ENCODE results near the gene MT1A.

MT1A gene

GRCh38 chr16:56647641-56648431 is 9.4 kb downstream of the MT1A start:
- Mint-ChIP-seq H3K4me1 (no peaks in the 10 kb centered on the region), H3K36me3 (ENCODE audit: low read depth) (no peaks in the 10 kb centered on the region), H3K4me3 (no peak overlapping the region), H3K9me3 (no peaks in the 10 kb centered on the region), H3K27ac (no peak overlapping the region), H3K27me3 (ENCODE audit: low read depth) (peaks cover 100% of the 10 kb centered on the region)
- TF ChIP-seq CTCF (IDR thresholded peaks at IDR 0.05; ENCODE audit: unreplicated experiment in 3 of 3) = no peak

- Mint-ChIP-seq H3K4me1 (no peaks in the 10 kb centered on the region), H3K27ac (no peak overlapping the region), H3K4me3 (no peak overlapping the region), H3K27me3 (ENCODE audit: low read depth) (peaks cover 100% of the 10 kb centered on the region), H3K36me3 (ENCODE audit: low read depth) (no peaks in the 10 kb centered on the region), H3K9me3 (no peaks in the 10 kb centered on the region)
- TF ChIP-seq CTCF (IDR thresholded peaks at IDR 0.05; ENCODE audit: unreplicated experiment in 3 of 3) = no peak
These were observed 10.8 kb downstream of the MT1A start for GRCh38 chr16:56649271-56649670.

- TF ChIP-seq CTCF (IDR thresholded peaks at IDR 0.05; ENCODE audit: unreplicated experiment in 3 of 3) = no peak
- Mint-ChIP-seq H3K9me3 (no peaks in the 10 kb centered on the region), H3K36me3 (ENCODE audit: low read depth) (no peaks in the 10 kb centered on the region), H3K27me3 (ENCODE audit: low read depth) (peaks cover 99% of the 10 kb centered on the region), H3K4me3 (no peak overlapping the region), H3K4me1 (no peaks in the 10 kb centered on the region), H3K27ac (no peak overlapping the region)
These were observed 11.4 kb downstream of the MT1A start for GRCh38 chr16:56649820-56650219.

GRCh38 chr16:56651586-56651985 is 13.1 kb downstream of the MT1A start, which contains the start of gene MT1B:
Gene MT1B, plus strand, starts transcription at chr16:56651886. Its CDS starts 68 bp downstream, at chr16:56651954.
- TF ChIP-seq CTCF (IDR thresholded peaks at IDR 0.05; ENCODE audit: unreplicated experiment in 3 of 3) = no peak
- H3K36me3 Mint-ChIP-seq (ENCODE audit: low read depth) = no peaks in the 10 kb centered on the region
- H3K4me3 Mint-ChIP-seq = no peak within 1 kb of the TSS
- peaks cover 99% of the 10 kb centered on the region for H3K27me3 Mint-ChIP-seq (ENCODE audit: low read depth)
- no peaks in the 10 kb centered on the region for H3K9me3 Mint-ChIP-seq
- H3K4me1 Mint-ChIP-seq = no peaks in the 10 kb centered on the region
- H3K27ac Mint-ChIP-seq = no peak within 1 kb of the TSS

GRCh38 chr16:56652600-56652999 is 14.1 kb downstream of the MT1A start:
- Mint-ChIP-seq H3K36me3 (ENCODE audit: low read depth) (no peaks in the 10 kb centered on the region), H3K9me3 (no peaks in the 10 kb centered on the region), H3K4me1 (no peaks in the 10 kb centered on the region), H3K27me3 (ENCODE audit: low read depth) (peaks cover 99% of the 10 kb centered on the region), H3K4me3 (no peak overlapping the region), H3K27ac (no peak overlapping the region)
- no peak for TF ChIP-seq CTCF (IDR thresholded peaks at IDR 0.05; ENCODE audit: unreplicated experiment in 3 of 3)

- Mint-ChIP-seq H3K4me3 (no peak overlapping the region), H3K9me3 (no peaks in the 10 kb centered on the region), H3K4me1 (peaks cover 5% of the 10 kb centered on the region), H3K27ac (no peak overlapping the region), H3K36me3 (ENCODE audit: low read depth) (no peaks in the 10 kb centered on the region), H3K27me3 (ENCODE audit: low read depth) (peaks cover 99% of the 10 kb centered on the region)
- no peak for TF ChIP-seq CTCF (IDR thresholded peaks at IDR 0.05; ENCODE audit: unreplicated experiment in 3 of 3)
These were observed 14.8 kb downstream of the MT1A start for GRCh38 chr16:56653218-56653617.

Measured in nephron (organoid).